ENCODE measurements around the gene KIF21B. TPM values are rescaled to one million over a fixed set of nuclear protein-coding genes. Genes with fewer than 3 reads are reported as not detected.

KIF21B gene
- total RNA-seq, 4 donors from 2014 or later, result 0.29 to 11.3 (median 2.4) TPM

DNA sequence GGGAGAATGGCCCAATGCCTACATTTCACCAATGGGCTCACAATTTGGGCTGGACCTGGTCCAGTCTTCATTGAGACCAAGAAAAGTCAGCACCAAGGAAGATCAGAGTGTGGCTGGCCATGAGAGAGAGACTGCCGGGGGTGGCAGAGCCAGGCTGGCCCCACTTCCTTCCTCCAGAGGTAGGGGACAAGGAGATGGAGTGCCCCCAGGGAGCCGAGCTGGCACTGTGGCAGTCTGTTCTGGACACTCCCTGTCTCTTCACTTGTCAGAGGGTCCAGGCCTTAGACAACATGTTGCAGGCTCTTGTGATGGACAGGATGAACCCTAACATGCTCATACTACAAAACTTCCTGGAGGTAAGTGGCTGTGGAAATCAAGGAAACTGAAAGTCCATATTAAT lies 101.1 kb downstream of the KIF21B start:
- H3K36me3 ChIP-seq, result no peaks in the 10 kb centered on the region
- intact Hi-C loops (cut with DNase I; ENCODE audit: low total_unique reads), result no loop called here
- no peak for DNase-seq
- TF ChIP-seq, protein P1, sequence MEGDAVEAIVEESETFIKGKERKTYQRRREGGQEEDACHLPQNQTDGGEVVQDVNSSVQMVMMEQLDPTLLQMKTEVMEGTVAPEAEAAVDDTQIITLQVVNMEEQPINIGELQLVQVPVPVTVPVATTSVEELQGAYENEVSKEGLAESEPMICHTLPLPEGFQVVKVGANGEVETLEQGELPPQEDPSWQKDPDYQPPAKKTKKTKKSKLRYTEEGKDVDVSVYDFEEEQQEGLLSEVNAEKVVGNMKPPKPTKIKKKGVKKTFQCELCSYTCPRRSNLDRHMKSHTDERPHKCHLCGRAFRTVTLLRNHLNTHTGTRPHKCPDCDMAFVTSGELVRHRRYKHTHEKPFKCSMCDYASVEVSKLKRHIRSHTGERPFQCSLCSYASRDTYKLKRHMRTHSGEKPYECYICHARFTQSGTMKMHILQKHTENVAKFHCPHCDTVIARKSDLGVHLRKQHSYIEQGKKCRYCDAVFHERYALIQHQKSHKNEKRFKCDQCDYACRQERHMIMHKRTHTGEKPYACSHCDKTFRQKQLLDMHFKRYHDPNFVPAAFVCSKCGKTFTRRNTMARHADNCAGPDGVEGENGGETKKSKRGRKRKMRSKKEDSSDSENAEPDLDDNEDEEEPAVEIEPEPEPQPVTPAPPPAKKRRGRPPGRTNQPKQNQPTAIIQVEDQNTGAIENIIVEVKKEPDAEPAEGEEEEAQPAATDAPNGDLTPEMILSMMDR (IDR thresholded peaks at IDR 0.05), result no peak
- no peak for TF ChIP-seq POLR2A (IDR thresholded peaks at IDR 0.05)
- H3K4me3 ChIP-seq, result no peak overlapping the region
- H3K27ac ChIP-seq, result no peak overlapping the region
- no peaks in the 10 kb centered on the region for H3K27me3 ChIP-seq
- H3K9me3 ChIP-seq, result no peaks in the 10 kb centered on the region
- no peaks in the 10 kb centered on the region for H3K4me1 ChIP-seq

DNA sequence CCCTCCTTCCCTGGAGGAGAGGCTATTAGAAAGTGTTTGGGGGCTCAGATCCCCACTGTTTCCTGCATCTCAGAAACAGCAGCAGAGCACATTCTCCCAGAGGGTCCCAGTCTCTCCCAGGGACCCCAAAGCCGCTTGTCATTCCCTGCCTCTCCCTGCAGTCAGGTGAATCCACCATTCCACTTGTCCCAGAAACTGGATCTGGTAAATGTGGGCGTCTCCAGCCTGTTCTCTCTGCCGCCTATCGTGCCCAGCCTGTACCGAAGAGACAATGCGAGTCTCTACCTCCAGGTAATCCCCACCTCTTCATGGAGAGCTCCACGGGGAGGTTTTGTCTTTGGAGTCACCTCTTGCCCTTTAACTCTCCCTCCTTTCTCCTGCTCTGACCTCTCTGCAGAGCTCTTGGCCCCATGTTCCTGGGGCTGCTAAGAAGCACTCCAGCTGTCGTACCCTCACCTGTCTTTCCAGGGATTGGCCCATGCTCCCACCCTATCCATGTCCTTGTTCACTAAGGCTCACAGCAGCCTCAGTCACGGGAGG lies 101.9 kb downstream of the KIF21B start:
- intact Hi-C loops (cut with DNase I; ENCODE audit: low total_unique reads), result no loop called here
- TF ChIP-seq, protein P1 (IDR thresholded peaks at IDR 0.05), result no peak
- TF ChIP-seq POLR2A (IDR thresholded peaks at IDR 0.05), result no peak
- no peaks in the 10 kb centered on the region for H3K9me3 ChIP-seq

More for the DNA sequence above, 101.9 kb downstream of the KIF21B start:
- Histone ChIP-seq H3K27me3 (no peaks in the 10 kb centered on the region), H3K36me3 (no peaks in the 10 kb centered on the region), H3K27ac (no peak overlapping the region), H3K4me3 (no peak overlapping the region), H3K4me1 (no peaks in the 10 kb centered on the region)
- DNase-seq, result no peak

Small RNA genes within 50 kb of the gene (small RNA-seq; reads per million reads assigned to genes)
- not detected for gene RNU6-704P

Other genes starting within 250 kb of the KIF21B start
- gene GPR25, start 150.7 kb downstream of the KIF21B start, total RNA-seq, result under 1 TPM in 1 of 4 donors, not detected in 3; 0.28 TPM
- 1 to 10 TPM in 2 of 4 donors, under 1 TPM in 1, not detected in 1; 0.59 to 8.5 (median 1.5) TPM for gene INAVA, start 128.8 kb downstream of the KIF21B start, total RNA-seq
- under 1 TPM in 1 of 4 donors, not detected in 3; 0.07 TPM for gene CACNA1S, start 88.7 kb upstream of the KIF21B start, total RNA-seq
- gene ASCL5, start 103.5 kb upstream of the KIF21B start, total RNA-seq, result not detected
- 100 to 1,000 TPM in 3 of 4 donors, 10 to 100 TPM in 1; 73.6 to 163 (median 117) TPM for gene TMEM9, start 130.8 kb upstream of the KIF21B start, total RNA-seq
- 1 to 10 TPM in 2 of 4 donors, under 1 TPM in 1, not detected in 1; 0.51 to 5.4 (median 2.1) TPM for gene IGFN1, start 167.1 kb upstream of the KIF21B start, total RNA-seq

Measured in uterus (tissue), 4 donors.